HL-60 (cell line): ENCODE data around the gene SLC9B1.

ENCODE experiments used
- CTCF ChIP-seq: IDR thresholded peaks from one replicate; pipeline ENCODE4 v1.5.1; 2011; ENCODE audit warnings: low read length, control low read depth, inconsistent platforms; ENCODE audit not compliant: insufficient read depth
- GABPA ChIP-seq: IDR thresholded peaks from 2 replicates; pipeline ENCODE4 v1.6.1; 2012; ENCODE audit warnings: low read depth
- POLR2AphosphoS5 ChIP-seq: IDR thresholded peaks from 2 replicates; pipeline ENCODE4 v1.6.1; 2012; ENCODE audit warnings: low read depth
- REST ChIP-seq: IDR thresholded peaks from 2 replicates; pipeline ENCODE4 v1.6.1; 2012; ENCODE audit warnings: low read depth; ENCODE audit not compliant: insufficient replicate concordance
- SPI1 ChIP-seq: IDR thresholded peaks from 2 replicates; pipeline ENCODE4 v1.6.1; 2012; ENCODE audit warnings: low read depth, mild to moderate bottlenecking, borderline replicate concordance

GRCh38 chr4:103044183-103044582, 24.7 kb upstream of the SLC9B1 start:
- TF ChIP-seq CTCF (no peak), REST (no peak), POLR2AphosphoS5 (no peak), GABPA (no peak), SPI1 (no peak)
